GM18861 (cell line): ENCODE data around the gene ABCC1.
A peak's percentile ranks its signal among the peaks of the same experiment; 100 is the strongest.
"Not testable (repeated sequence)": the region's sequence is repeated elsewhere in the genome, so short reads cannot be mapped to it uniquely, and the experiment has no call there.

Experiments
- ATAC-seq: cut with Tn5 transposase; IDR thresholded peaks from one replicate; pipeline ENCODE4 v1.9.1; 2021; ENCODE audit not compliant: unreplicated experiment

Gene ABCC1

GRCh38 chr16:15949210-15950160, at the start of gene ABCC1:
Gene ABCC1, plus strand, starts transcription at chr16:15949616. Its CDS starts 136 bp downstream, at chr16:15949752.
- ATAC-seq, result no peak

- no peak for ATAC-seq
Observed at GRCh38 chr16:15900357-15900756, 49.1 kb upstream of the ABCC1 start.

DNA sequence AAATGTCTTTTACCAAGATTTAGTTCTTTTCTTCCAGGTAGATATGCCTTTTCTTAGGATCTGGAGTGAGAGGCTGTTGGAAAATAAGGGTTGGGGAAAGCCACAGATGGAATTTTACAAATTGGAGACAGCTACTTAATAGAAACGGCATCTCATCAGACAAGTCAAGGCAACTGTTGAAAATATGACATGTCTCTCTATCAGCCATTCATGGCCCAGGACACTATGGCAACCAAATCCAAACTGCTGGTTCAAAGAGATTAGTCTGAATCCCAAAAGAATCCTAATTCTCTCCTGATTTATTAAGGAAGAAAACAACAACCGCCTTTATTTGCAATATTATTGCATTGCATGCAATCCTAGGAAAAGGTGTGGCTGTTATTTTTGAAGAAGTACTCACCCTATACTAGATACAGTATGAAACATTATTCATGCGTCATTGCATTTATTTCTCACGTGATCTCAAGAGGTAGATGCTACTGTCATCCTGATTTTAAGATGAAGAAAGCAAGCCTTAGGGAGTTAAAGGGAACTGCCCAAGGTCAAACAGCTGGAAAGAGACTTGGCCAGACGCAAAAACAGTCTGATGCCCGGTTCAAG, 48.4 kb upstream of the ABCC1 start:
- ATAC-seq, result no peak

GRCh38 chr16:15903960-15904359, 45.5 kb upstream of the ABCC1 start:
- no peak for ATAC-seq

- ATAC-seq, result no peak
Observed at GRCh38 chr16:15906439-15906838, 43.0 kb upstream of the ABCC1 start.

GRCh38 chr16:15907863-15908478, 41.4 kb upstream of the ABCC1 start:
- peak; percentile 98 for ATAC-seq

GRCh38 chr16:15911198-15911597, 38.2 kb upstream of the ABCC1 start:
- no peak for ATAC-seq

DNA sequence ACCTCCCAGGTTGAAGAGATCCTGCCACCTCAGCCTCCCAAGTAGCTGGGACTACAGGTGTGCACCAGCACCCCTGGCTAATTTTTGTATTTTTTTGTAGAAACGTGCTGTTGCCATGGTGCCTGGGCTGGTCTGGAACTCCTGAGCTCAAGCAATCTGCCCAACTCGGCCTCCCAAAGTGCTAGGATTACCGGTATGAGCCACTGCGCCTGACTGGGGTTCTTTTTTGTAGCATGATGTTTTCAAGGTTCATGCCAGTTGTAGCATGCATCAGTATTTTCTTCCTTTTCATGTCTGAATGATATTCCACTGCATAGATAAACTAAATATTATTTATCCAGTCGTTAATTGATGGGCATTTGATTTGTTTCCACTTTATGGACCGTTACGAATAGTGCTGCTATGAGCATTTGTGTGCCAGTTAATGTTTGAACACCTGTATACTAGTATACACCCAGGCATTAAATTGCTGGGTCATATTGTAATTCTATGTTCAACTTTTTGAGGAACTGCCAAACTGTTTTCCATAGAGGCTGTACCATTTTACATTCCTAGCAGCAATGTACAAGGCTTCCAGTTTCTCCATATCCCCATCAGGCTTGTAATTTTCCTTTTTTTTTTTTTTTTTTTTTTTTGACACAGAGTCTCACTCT, 36.2 kb upstream of the ABCC1 start:
- ATAC-seq, result no peak

- no peak for ATAC-seq
Observed at GRCh38 chr16:15915555-15916081, 33.8 kb upstream of the ABCC1 start.

DNA sequence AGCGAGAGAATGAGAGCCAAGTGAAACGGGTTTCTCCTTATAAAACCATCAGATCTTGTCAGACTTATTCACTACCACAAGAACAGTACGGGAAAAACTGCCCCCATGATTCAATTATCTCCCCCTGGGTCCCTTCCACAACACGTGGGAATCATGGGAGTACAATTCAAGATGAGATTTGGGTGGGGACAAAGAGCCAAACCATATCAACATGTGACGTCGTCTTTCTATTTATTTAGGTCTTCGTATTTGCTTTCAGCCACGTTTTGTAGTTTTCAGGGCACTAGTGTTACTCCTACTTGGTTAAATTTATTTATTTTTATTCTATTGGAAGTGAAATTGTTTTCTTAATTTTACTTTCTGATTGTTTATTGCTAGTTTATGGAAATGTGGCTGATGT, 33.1 kb upstream of the ABCC1 start:
- no peak for ATAC-seq

- ATAC-seq, result not testable (repeated sequence)
Observed at GRCh38 chr16:15918314-15918713, 31.1 kb upstream of the ABCC1 start.

DNA sequence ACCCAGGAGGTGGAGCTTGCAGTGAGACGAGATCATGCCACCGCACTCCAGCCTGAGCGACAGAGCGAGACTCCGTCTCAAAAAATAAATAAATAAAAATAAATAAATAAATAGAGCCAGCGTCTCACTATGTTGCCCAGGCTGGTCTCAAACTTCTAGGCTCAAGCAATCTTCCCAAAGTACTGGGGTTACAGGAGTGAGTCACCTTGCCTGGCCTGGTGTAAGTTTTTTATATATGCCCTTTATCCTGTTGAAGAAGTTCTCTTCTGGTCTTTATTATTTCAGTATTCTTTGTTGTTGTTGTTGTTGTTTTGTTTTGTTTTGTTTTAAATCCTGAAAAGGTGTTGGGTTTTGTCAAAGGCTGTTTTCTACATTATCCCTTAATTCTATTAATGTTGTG, 30.1 kb upstream of the ABCC1 start:
- ATAC-seq, result no peak

DNA sequence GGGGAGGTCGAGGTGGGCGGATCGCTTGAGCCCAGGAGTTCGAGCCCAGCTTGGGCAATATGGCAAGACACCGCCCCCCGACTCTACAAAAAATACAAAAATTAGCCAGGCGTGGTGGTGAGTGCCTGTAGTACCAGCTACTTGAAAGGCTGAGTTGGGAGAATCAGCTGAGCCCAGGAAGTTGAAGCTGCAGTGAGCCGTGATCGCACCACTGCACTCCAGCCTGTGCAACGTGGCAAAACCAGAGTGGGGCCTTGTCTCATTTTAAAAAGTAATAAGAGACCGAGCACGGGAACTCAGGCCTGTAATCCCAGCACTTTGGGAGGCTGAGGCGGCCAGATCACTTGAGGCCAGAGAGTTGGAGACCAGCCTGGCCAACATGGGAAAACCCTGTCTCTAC, 24.4 kb upstream of the ABCC1 start:
- no peak for ATAC-seq

GRCh38 chr16:15925631-15926030, 23.8 kb upstream of the ABCC1 start:
- no peak for ATAC-seq

GRCh38 chr16:15928261-15929104, 20.9 kb upstream of the ABCC1 start:
- ATAC-seq, result no peak

DNA sequence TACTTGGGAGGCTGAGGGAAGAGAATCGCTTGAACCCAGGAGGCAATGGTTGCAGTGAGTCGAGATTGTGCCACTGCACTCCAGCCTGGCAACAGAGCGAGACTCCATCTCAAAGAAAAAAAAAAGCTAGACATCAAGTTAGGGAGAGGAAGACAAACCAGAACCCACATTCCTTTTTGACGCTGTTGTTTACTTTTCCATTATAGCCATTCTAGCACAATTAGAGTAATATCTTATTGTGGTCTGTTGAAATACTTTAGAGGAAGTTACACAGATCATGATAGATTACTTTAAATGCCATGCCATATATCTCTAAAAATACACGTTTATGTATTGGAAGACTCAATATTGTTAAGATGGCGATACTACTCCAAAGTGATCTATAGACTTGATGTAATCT, 16.5 kb upstream of the ABCC1 start:
- no peak for ATAC-seq

- no peak for ATAC-seq
Observed at GRCh38 chr16:15933781-15934180, 15.6 kb upstream of the ABCC1 start.

DNA sequence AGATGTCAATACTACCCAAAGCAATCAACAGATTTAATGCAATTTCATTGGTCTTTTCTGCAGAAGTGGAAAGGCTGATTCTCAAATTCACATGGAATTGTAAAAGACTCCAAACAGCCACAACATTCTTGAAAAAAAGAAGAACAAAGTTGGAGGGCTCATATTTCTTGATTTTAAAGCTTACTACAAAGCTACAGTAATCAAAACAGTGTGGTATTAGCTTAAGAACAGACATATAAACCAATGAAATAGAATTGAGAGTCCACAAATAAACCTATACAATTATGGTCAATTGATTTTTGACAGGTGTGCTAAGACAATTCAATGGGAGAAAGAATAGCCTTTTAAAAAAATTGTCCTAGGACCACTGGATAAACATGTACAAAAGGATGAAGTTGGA, 14.4 kb upstream of the ABCC1 start:
- ATAC-seq, result no peak

DNA sequence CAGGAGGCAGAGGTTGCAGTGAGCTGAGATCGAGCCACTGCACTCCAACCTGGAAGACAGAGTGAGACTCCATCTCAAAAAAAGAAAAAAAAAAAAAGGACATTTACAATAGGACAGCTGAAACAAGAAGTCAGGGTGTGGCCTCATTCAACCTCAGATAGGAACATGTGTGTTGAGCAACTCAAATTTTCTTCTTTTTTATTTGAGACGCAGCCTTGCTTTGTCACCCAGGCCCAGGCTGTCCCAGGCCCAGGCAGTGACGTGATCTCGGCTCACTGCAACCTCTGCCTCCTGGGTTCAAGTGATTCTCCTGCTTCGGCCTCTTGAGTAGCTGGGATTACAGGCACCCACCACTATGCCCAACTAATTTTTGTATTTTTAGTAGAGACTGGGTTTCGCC, 12.6 kb upstream of the ABCC1 start:
- ATAC-seq, result not testable (repeated sequence)
